Upper lobe of left lung (tissue), 6 donors: ENCODE data around the gene BATF2. TPM values are rescaled to one million over a fixed set of nuclear protein-coding genes. Genes with fewer than 3 reads are reported as not detected.

Experiments used
- ATAC-seq, 2 donors: fragments of 200-7000 bp; cut with Tn5 transposase; one replicate each; pipeline ENCODE4 v1.9.1; 2022; ENCODE audit warnings: mild to moderate bottlenecking in 2 of 2, moderate library complexity in 2 of 2; ENCODE audit not compliant: low FRiP score in 2 of 2
- DNase-seq, 2 donors: peaks; one replicate each; pipeline ENCODE4 v3.0.0-alpha.2; 2019 to 2020
- H3K27ac ChIP-seq, 4 donors: fragments of 200-600 bp; sonication (generic); one replicate each; pipeline ENCODE4 v1.5.1; 2016 to 2019
- H3K27me3 ChIP-seq, 4 donors: fragments of 200-600 bp; sonication (generic); one replicate each; pipeline ENCODE4 v1.5.1; 2017 to 2019
- H3K36me3 ChIP-seq, 4 donors: fragments of 200-600 bp; sonication (generic); one replicate each; pipeline ENCODE4 v1.5.1; 2016 to 2019
- H3K4me1 ChIP-seq, 4 donors: fragments of 200-600 bp; sonication (generic); one replicate each; pipeline ENCODE4 v1.5.1; 2018 to 2019
- H3K4me3 ChIP-seq, 4 donors: fragments of 200-600 bp; sonication (generic); one replicate each; pipeline ENCODE4 v1.5.1; 2017 to 2019; ENCODE audit warnings: mild to moderate bottlenecking in 2 of 4, moderate library complexity in 1 of 4
- H3K9me3 ChIP-seq, 4 donors: fragments of 200-600 bp; sonication (generic); one replicate each; pipeline ENCODE4 v1.5.1; 2018 to 2019
- EP300 ChIP-seq, 4 donors: sonication (generic); formaldehyde crosslinking; IDR thresholded peaks; one replicate each; pipeline ENCODE4 v1.5.1; 2017; ENCODE audit warnings: antibody characterized with exemption in 4 of 4, control low read depth in 2 of 4
- POLR2A ChIP-seq, 4 donors: fragments of 450-650 bp; IDR thresholded peaks; one replicate each; pipeline ENCODE4 v1.5.1; 2016 to 2017; ENCODE audit warnings: antibody characterized with exemption in 4 of 4, mild to moderate bottlenecking in 2 of 4
- POLR2AphosphoS5 ChIP-seq, 2 donors: sonication (generic); formaldehyde crosslinking; IDR thresholded peaks; one replicate each; pipeline ENCODE4 v1.5.1; 2017; ENCODE audit warnings: antibody characterized with exemption in 2 of 2
- WGBS, 2 donors: methylation state at CpG; one replicate each; pipeline ENCODE4 v1.1.5; 2017 to 2018; 5-methylcytosine and 5-hydroxymethylcytosine counted together
- total RNA-seq, 6 donors: library from RNA; depleted of rRNA in 4 of 6; stranded (reverse); fragments of >200 nt in 4 of 6; gene quantifications; one replicate each; pipeline versions ENCODE4 v1.1.0 to v1.2.1, GENCODE V29; 2016 to 2021
- TF ChIP-seq, protein P1 (sequence below), 6 experiments: fragments of 450-650 bp in 4 of 6; fragments of 200-600 bp in 2 of 6; sonication (generic) in 2 of 6; IDR thresholded peaks; one replicate each; pipeline ENCODE4 v1.5.1; 2016 to 2019; ENCODE audit warnings: antibody characterized with exemption in 6 of 6
- donor health status: DM: no; HTN: no; CAD: no; lungs with moderate emphysema.
- donor health status: DM: no; HTN: yes; CAD: no; lungs with severe emphysema.

BATF2 gene
- total RNA-seq, 6 donors from 2014 or later = 1.7 to 36.7 (median 6.0) TPM

DNA sequence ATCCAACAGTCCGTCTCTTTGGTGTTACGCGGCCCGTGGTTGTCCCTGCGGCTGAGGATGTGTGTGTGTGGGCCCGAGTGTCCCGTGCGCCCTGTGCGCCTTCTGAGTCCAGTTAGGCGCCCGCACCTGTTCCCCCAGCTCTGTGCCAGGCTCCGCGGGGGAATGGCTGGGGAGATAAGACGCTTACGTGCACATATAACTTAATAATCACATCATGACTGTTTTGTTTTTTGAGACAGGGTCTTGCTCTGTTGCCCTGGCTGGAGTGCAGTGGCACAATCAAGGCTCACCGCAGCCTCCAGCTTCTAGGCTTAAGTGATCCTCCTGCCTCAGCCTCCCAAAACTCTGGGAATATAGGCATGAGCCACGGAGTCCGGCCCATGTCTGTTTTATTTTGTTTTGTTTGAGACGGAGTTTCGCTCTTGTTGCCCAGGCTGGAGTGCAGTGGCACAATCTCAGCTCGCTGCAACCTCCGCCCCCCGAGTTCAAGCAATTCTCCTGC, 18.0 kb upstream of the BATF2 start:
- H3K4me1 ChIP-seq = peaks cover 15 to 27% (median 21%) of the 10 kb centered on the region in 4 donors
- H3K9me3 ChIP-seq = no peaks in the 10 kb centered on the region
- peak overlapping the region; percentile 95 to 98 (median 97) for H3K27ac ChIP-seq
- TF ChIP-seq POLR2A (IDR thresholded peaks at IDR 0.05) (no peak), EP300 (IDR thresholded peaks at IDR 0.05) (no peak), POLR2AphosphoS5 (IDR thresholded peaks at IDR 0.05) (no peak)
- TF ChIP-seq, protein P1, sequence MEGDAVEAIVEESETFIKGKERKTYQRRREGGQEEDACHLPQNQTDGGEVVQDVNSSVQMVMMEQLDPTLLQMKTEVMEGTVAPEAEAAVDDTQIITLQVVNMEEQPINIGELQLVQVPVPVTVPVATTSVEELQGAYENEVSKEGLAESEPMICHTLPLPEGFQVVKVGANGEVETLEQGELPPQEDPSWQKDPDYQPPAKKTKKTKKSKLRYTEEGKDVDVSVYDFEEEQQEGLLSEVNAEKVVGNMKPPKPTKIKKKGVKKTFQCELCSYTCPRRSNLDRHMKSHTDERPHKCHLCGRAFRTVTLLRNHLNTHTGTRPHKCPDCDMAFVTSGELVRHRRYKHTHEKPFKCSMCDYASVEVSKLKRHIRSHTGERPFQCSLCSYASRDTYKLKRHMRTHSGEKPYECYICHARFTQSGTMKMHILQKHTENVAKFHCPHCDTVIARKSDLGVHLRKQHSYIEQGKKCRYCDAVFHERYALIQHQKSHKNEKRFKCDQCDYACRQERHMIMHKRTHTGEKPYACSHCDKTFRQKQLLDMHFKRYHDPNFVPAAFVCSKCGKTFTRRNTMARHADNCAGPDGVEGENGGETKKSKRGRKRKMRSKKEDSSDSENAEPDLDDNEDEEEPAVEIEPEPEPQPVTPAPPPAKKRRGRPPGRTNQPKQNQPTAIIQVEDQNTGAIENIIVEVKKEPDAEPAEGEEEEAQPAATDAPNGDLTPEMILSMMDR (IDR thresholded peaks at IDR 0.05) = no peak
- ATAC-seq (peak in 1 of 2 donors; percentile 3), DNase-seq (no peak)
- peaks cover 0 to 13% (median 9%) of the 10 kb centered on the region in 4 donors for H3K36me3 ChIP-seq
- no peaks in the 10 kb centered on the region for H3K27me3 ChIP-seq
- 41 to 90% methylated on average over 8 to 18 of the region's 23 CpGs for WGBS, 2 donors
- peak overlapping the region; percentile 56 to 83 (median 68) for H3K4me3 ChIP-seq

DNA sequence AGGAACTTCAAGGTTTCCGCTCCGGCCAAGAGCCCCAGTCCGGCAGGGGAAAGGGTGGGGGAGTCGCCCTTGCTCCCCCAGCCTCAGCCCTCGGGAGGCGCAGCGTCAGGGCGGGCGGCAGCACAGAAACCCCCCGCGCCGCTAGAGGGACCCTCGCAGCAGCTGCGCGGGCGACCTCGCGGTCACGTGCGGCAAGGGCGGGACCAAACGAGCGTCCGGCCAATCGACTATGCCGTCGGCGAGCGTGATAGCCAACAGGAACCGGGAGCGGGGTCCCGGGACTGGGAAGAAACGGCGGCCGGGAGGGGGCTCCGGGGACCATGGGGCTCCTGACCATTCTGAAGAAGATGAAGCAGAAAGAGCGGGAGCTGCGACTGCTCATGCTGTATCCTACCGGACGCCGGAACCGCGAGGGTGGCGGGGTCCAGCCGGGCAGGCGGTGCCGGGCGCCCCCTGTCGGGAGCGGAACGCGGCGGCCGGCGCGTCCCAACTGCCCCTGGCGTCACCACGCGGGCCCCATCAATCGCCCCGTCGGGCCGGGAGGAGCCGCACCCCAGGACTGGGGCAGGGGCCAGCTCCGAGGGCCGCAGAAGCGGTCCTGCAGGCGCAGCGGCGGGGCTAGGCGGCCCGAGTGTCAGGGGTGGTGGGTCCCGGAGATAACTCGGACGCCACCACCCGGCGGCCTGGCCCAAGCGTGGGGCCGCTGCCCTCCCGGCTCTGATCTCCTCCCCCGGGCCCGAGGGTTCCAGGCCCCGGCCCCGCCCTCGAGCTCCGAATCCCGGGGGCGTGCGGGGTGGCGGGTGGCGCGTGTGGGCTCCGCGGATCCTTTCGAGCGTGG, 17.3 kb upstream of the BATF2 start, which contains the start of gene ARL2:
ARL2 (plus strand) TSS at position 273 of the 838 bp plus-strand sequence; CDS start at position 321, 48 bp downstream.
- 0 to 1% methylated on average over 6 to 25 of the region's 96 CpGs for WGBS, 2 donors
- Histone ChIP-seq H3K27me3 (no peaks in the 10 kb centered on the region), H3K4me1 (peaks cover 15 to 27% (median 21%) of the 10 kb centered on the region in 4 donors), H3K36me3 (peaks cover 0 to 11% (median 7%) of the 10 kb centered on the region in 4 donors), H3K4me3 (peak within 1 kb of the TSS; percentile 56 to 83 (median 68)), H3K9me3 (no peaks in the 10 kb centered on the region), H3K27ac (peak within 1 kb of the TSS; percentile 95 to 98 (median 97))
- ATAC-seq (peak; percentile 89 to 95), DNase-seq (peak; percentile 92 to 97)
- TF ChIP-seq POLR2AphosphoS5 (IDR thresholded peaks at IDR 0.05) = peak in 1 of 2 donors; percentile 39
- TF ChIP-seq POLR2A (IDR thresholded peaks at IDR 0.05) = peak in 1 of 4 donors; percentile 52
- TF ChIP-seq EP300 (IDR thresholded peaks at IDR 0.05) = no peak
- TF ChIP-seq, protein P1 (IDR thresholded peaks at IDR 0.05) = peak; percentile 80 to 98 (median 96)

DNA sequence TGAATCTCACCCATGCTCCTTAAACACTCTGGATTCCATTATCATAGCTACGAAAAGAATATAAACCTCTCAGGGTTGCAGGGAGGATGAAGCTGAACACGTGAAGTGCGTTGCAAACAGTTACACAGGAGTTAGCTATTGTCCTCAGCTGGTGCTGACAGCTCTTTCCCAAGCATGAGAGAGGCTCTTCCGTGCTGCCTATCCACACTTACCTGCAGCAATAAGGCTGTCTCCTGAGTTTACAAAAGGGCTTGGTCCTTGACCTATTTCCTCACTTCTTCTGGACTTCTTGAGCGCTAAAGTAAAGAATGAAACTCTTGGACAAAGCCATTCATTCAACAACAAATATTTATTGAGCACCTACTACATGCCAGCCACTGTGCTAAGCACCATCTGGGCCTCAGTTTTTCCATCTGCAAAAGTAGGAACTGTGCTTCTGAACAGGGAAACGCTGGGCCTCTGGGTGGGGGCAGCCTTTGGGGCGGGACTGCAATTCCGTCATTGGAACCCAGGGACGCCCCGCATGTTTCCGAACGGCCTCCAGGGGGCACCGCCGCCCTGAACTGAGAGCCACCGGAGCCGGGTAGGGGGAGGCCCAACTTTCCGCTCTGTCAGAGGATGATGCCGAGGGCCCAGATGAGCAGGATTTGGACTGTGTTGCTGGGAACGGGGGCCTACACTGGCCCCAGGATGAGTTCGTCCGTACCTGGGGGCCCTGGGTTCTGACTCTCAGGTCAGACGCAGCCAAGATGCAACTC, 16.5 kb upstream of the BATF2 start:
- Histone ChIP-seq H3K9me3 (no peaks in the 10 kb centered on the region), H3K4me1 (peaks cover 15 to 27% (median 21%) of the 10 kb centered on the region in 4 donors), H3K36me3 (peaks cover 0 to 3% (median 1%) of the 10 kb centered on the region in 4 donors), H3K4me3 (peak overlapping the region; percentile 56 to 83 (median 68)), H3K27ac (peak overlapping the region; percentile 95 to 98 (median 97)), H3K27me3 (no peaks in the 10 kb centered on the region)
- ATAC-seq (peak; percentile 96), DNase-seq (peak; percentile 95 to 97)
- 12 to 37% methylated on average over 6 to 19 of the region's 22 CpGs for WGBS, 2 donors
- TF ChIP-seq EP300 (IDR thresholded peaks at IDR 0.05) (no peak), POLR2AphosphoS5 (IDR thresholded peaks at IDR 0.05) (peak; percentile 67 to 69), POLR2A (IDR thresholded peaks at IDR 0.05) (peak in 3 of 4 donors; percentile 36 to 67 (median 39))
- TF ChIP-seq, protein P1 (IDR thresholded peaks at IDR 0.05) = peak; percentile 71 to 89 (median 86)

DNA sequence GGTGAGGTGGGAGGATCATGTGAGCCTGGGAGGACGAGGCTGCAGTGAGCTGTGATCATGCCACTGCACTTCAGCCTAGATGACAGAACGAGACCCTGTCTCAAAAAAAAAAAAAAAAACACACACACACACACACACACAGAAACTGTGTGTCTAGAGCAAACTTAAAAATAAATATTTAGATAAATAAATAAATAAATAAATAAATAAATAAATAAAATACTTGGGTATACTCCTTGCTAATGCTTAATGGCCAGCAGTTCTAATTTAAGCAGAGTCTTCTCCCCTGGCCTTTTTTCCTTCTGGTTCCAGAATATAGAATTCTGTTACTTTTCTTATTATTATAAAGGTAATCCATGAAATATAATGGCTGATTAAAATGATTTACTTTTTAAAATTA, 12.1 kb upstream of the BATF2 start:
- TF ChIP-seq POLR2AphosphoS5 (IDR thresholded peaks at IDR 0.05) (no peak), EP300 (IDR thresholded peaks at IDR 0.05) (no peak), POLR2A (IDR thresholded peaks at IDR 0.05) (no peak)
- TF ChIP-seq, protein P1 (IDR thresholded peaks at IDR 0.05) = no peak
- H3K27ac ChIP-seq = no peak overlapping the region
- ATAC-seq = no peak
- no peak for DNase-seq
- peaks cover 6 to 14% (median 10%) of the 10 kb centered on the region in 4 donors for H3K4me1 ChIP-seq
- no peaks in the 10 kb centered on the region for H3K27me3 ChIP-seq
- H3K9me3 ChIP-seq = no peaks in the 10 kb centered on the region
- 83 to 85% methylated on average over 2 of the region's 2 CpGs for WGBS, 2 donors
- no peak overlapping the region for H3K4me3 ChIP-seq
- no peaks in the 10 kb centered on the region for H3K36me3 ChIP-seq
